ENCODE results near the gene MED13L. TPM values are rescaled to one million over a fixed set of nuclear protein-coding genes. Genes with fewer than 3 reads are reported as not detected.

MED13L gene
- total and polyA plus RNA-seq, 2 donors (not counting 1 experiment from before 2014, with no cell fraction given) = 20.3 to 207 TPM

GRCh38 chr12:116321913-116322312 is 44.4 kb upstream of the MED13L start:
- POLR2A ChIA-PET = no interaction called here
- DNase-seq = no peak
- WGBS (ENCODE audit: insufficient coverage) = 100% methylated on average over 4 of the region's 6 CpGs
- Histone ChIP-seq H3K9me3 (ENCODE audit: control extremely low read depth in 1 of 3, control insufficient read depth in 2 of 3, insufficient read depth in 1 of 3, low read length in 2 of 3) (no peaks in the 10 kb centered on the region), H3K4me1 (ENCODE audit: control insufficient read depth in 2 of 2, insufficient read depth in 2 of 2, low read length in 2 of 2) (peaks cover 42 to 50% of the 10 kb centered on the region in 2 donors), H3K27me3 (replicated peaks in 1 of 4; ENCODE audit: control extremely low read depth in 1 of 4, control insufficient read depth in 3 of 4, insufficient read depth in 4 of 4, low read length in 3 of 4) (no peaks in the 10 kb centered on the region), H4K20me1 (ENCODE audit: control insufficient read depth, insufficient read depth, low read length, poor library complexity, severe bottlenecking) (no peaks in the 10 kb centered on the region), H3K9ac (ENCODE audit: low read length) (no peak overlapping the region), H3K27ac (ENCODE audit: low read length in 2 of 2) (no peak overlapping the region), H3K4me3 (ENCODE audit: control extremely low read depth in 1 of 5, extremely low read depth in 1 of 5, insufficient read depth in 1 of 5, low read depth in 2 of 5, low read length in 4 of 5) (no peak overlapping the region), H3K4me2 (replicated peaks; ENCODE audit: low read depth, low read length, poor library complexity, severe bottlenecking) (no peak overlapping the region), H3K79me2 (ENCODE audit: control insufficient read depth, insufficient read depth, low read length) (no peaks in the 10 kb centered on the region), H3K36me3 (replicated peaks in 1 of 2; ENCODE audit: control extremely low read depth in 1 of 2, control insufficient read depth in 1 of 2, extremely low read depth in 1 of 2, insufficient read depth in 2 of 2, low read length in 1 of 2) (no peaks in the 10 kb centered on the region), H2AFZ (ENCODE audit: insufficient read depth, low read depth, low read length, poor library complexity, severe bottlenecking) (no peak overlapping the region)
- CTCF ChIA-PET = interaction anchor here (1.0 kb wide), 1 partner anchor 45 kb away, joined by 4 read pairs; no protein-coding TSS in a partner anchor
- TF ChIP-seq CTCF (IDR thresholded peaks at IDR 0.05) = no peak
- no peak for TF ChIP-seq EZH2 (IDR thresholded peaks at IDR 0.05; ENCODE audit: borderline replicate concordance, insufficient read depth, low read depth, low read length, poor library complexity, severe bottlenecking)
- no peak overlapping the region for H3K4me3 Mint-ChIP-seq
- H3K4me1 Mint-ChIP-seq = peaks cover 40% of the 10 kb centered on the region
- intact Hi-C loops (cut with micrococcal nuclease) = loop anchor here (5.0 kb wide), 1 partner anchor 35 kb away; no protein-coding TSS in a partner anchor
- H3K9me3 Mint-ChIP-seq (ENCODE audit: insufficient read depth) = no peaks in the 10 kb centered on the region
- H3K27me3 Mint-ChIP-seq = no peaks in the 10 kb centered on the region
- H3K27ac Mint-ChIP-seq = no peak overlapping the region
- ATAC-seq (ENCODE audit: low read depth) = no peak

- WGBS (ENCODE audit: insufficient coverage) = 100% methylated on average over 1 of the region's 2 CpGs
- no peaks in the 10 kb centered on the region for H3K27me3 ChIP-seq (replicated peaks in 1 of 4; ENCODE audit: control extremely low read depth in 1 of 4, control insufficient read depth in 3 of 4, insufficient read depth in 4 of 4, low read length in 3 of 4)
- H3K4me2 ChIP-seq (replicated peaks; ENCODE audit: low read depth, low read length, poor library complexity, severe bottlenecking) = no peak overlapping the region
- ATAC-seq (ENCODE audit: low read depth) (no peak), DNase-seq (no peak)
- H3K4me3 ChIP-seq (ENCODE audit: control extremely low read depth in 1 of 5, extremely low read depth in 1 of 5, insufficient read depth in 1 of 5, low read depth in 2 of 5, low read length in 4 of 5) = no peak overlapping the region
- no peak overlapping the region for H2AFZ ChIP-seq (ENCODE audit: insufficient read depth, low read depth, low read length, poor library complexity, severe bottlenecking)
- no peak overlapping the region for H3K9ac ChIP-seq (ENCODE audit: low read length)
- ChIA-PET POLR2A (no interaction called here), CTCF (no interaction called here)
- H3K4me1 ChIP-seq (ENCODE audit: control insufficient read depth in 2 of 2, insufficient read depth in 2 of 2, low read length in 2 of 2) = peaks cover 39 to 41% of the 10 kb centered on the region in 2 donors
- intact Hi-C loops (cut with micrococcal nuclease) = loop anchor here (5.0 kb wide), 1 partner anchor 36 kb away; no protein-coding TSS in a partner anchor
- TF ChIP-seq CTCF (IDR thresholded peaks at IDR 0.05) (no peak), EZH2 (IDR thresholded peaks at IDR 0.05; ENCODE audit: borderline replicate concordance, insufficient read depth, low read depth, low read length, poor library complexity, severe bottlenecking) (no peak)
- no peaks in the 10 kb centered on the region for H3K79me2 ChIP-seq (ENCODE audit: control insufficient read depth, insufficient read depth, low read length)
- Mint-ChIP-seq H3K27me3 (no peaks in the 10 kb centered on the region), H3K4me1 (peaks cover 39% of the 10 kb centered on the region), H3K9me3 (ENCODE audit: insufficient read depth) (no peaks in the 10 kb centered on the region), H3K27ac (peak overlapping the region; percentile 53), H3K4me3 (no peak overlapping the region)
- no peak overlapping the region for H3K27ac ChIP-seq (ENCODE audit: low read length in 2 of 2)
- no peaks in the 10 kb centered on the region for H4K20me1 ChIP-seq (ENCODE audit: control insufficient read depth, insufficient read depth, low read length, poor library complexity, severe bottlenecking)
- H3K36me3 ChIP-seq (replicated peaks in 1 of 2; ENCODE audit: control extremely low read depth in 1 of 2, control insufficient read depth in 1 of 2, extremely low read depth in 1 of 2, insufficient read depth in 2 of 2, low read length in 1 of 2) = no peaks in the 10 kb centered on the region
- no peaks in the 10 kb centered on the region for H3K9me3 ChIP-seq (ENCODE audit: control extremely low read depth in 1 of 3, control insufficient read depth in 2 of 3, insufficient read depth in 1 of 3, low read length in 2 of 3)
Measured at GRCh38 chr12:116320791-116321217, 43.3 kb upstream of the MED13L start.

All from B cell (primary cell).